ENCODE results near the gene TTL. TPM values are rescaled to one million over a fixed set of nuclear protein-coding genes. Genes with fewer than 3 reads are reported as not detected.

TTL gene
- polyA plus RNA-seq, 1 donor from 2014 or later = 53.8 TPM

DNA sequence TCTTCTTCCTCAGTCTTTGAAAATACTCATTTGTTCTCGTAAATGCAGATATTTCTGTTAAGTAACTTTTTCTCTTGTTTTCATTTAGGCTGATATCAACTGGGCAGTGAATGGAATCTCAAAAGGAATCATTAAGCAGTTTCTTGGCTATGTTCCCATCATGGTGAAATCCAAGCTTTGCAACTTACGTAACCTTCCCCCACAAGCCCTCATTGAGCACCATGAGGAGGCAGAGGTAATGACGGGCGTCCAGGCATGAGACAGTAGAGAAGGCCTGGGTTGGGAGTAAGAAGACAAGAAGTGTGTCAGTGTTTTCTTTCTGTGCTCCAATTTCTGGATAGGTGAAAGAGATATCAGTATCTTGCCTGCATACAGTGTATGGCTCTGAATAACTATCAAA, 65.4 kb downstream of the TTL start:
- H3K9me2 ChIP-seq (ENCODE audit: insufficient read depth, low read length) = no peaks in the 10 kb centered on the region
- no peak overlapping the region for H3K4me3 ChIP-seq (ENCODE audit: low read length)
- no peak overlapping the region for H2AFZ ChIP-seq (ENCODE audit: low read depth, low read length)
- no peak overlapping the region for H3K9ac ChIP-seq (ENCODE audit: low read length)
- no peaks in the 10 kb centered on the region for H3K9me3 ChIP-seq (ENCODE audit: low read length)
- TF ChIP-seq SMC3 (conservative IDR thresholded peaks at IDR 0.05; ENCODE audit: poor library complexity) = no peak
- no peak for TF ChIP-seq TAF1 (IDR thresholded peaks at IDR 0.05; ENCODE audit: low read depth)
- TF ChIP-seq, protein P1, sequence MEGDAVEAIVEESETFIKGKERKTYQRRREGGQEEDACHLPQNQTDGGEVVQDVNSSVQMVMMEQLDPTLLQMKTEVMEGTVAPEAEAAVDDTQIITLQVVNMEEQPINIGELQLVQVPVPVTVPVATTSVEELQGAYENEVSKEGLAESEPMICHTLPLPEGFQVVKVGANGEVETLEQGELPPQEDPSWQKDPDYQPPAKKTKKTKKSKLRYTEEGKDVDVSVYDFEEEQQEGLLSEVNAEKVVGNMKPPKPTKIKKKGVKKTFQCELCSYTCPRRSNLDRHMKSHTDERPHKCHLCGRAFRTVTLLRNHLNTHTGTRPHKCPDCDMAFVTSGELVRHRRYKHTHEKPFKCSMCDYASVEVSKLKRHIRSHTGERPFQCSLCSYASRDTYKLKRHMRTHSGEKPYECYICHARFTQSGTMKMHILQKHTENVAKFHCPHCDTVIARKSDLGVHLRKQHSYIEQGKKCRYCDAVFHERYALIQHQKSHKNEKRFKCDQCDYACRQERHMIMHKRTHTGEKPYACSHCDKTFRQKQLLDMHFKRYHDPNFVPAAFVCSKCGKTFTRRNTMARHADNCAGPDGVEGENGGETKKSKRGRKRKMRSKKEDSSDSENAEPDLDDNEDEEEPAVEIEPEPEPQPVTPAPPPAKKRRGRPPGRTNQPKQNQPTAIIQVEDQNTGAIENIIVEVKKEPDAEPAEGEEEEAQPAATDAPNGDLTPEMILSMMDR (IDR thresholded peaks at IDR 0.05; ENCODE audit: poor library complexity, severe bottlenecking) = no peak
- no peak for TF ChIP-seq RAD21 (conservative IDR thresholded peaks at IDR 0.05)
- TF ChIP-seq, protein P2, sequence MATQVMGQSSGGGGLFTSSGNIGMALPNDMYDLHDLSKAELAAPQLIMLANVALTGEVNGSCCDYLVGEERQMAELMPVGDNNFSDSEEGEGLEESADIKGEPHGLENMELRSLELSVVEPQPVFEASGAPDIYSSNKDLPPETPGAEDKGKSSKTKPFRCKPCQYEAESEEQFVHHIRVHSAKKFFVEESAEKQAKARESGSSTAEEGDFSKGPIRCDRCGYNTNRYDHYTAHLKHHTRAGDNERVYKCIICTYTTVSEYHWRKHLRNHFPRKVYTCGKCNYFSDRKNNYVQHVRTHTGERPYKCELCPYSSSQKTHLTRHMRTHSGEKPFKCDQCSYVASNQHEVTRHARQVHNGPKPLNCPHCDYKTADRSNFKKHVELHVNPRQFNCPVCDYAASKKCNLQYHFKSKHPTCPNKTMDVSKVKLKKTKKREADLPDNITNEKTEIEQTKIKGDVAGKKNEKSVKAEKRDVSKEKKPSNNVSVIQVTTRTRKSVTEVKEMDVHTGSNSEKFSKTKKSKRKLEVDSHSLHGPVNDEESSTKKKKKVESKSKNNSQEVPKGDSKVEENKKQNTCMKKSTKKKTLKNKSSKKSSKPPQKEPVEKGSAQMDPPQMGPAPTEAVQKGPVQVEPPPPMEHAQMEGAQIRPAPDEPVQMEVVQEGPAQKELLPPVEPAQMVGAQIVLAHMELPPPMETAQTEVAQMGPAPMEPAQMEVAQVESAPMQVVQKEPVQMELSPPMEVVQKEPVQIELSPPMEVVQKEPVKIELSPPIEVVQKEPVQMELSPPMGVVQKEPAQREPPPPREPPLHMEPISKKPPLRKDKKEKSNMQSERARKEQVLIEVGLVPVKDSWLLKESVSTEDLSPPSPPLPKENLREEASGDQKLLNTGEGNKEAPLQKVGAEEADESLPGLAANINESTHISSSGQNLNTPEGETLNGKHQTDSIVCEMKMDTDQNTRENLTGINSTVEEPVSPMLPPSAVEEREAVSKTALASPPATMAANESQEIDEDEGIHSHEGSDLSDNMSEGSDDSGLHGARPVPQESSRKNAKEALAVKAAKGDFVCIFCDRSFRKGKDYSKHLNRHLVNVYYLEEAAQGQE (IDR thresholded peaks at IDR 0.05; ENCODE audit: borderline replicate concordance) = no peak
- no peak for TF ChIP-seq EP300 (conservative IDR thresholded peaks at IDR 0.05; ENCODE audit: poor library complexity, severe bottlenecking)
- no peak for TF ChIP-seq MXI1 (conservative IDR thresholded peaks at IDR 0.05; ENCODE audit: poor library complexity, severe bottlenecking)
- no peaks in the 10 kb centered on the region for H4K20me1 ChIP-seq (ENCODE audit: insufficient read depth)
- H3K27me3 ChIP-seq (ENCODE audit: insufficient read depth, low read depth, low read length) = no peaks in the 10 kb centered on the region
- no peak overlapping the region for H3K27ac ChIP-seq (ENCODE audit: low read length)
- H3K36me3 ChIP-seq (ENCODE audit: insufficient read depth, low read length) = peaks cover 3% of the 10 kb centered on the region
- no peak overlapping the region for H3K4me2 ChIP-seq (ENCODE audit: low read length)
- H3F3A ChIP-seq (ENCODE audit: insufficient read depth, low read length, poor library complexity, severe bottlenecking) = no peaks in the 10 kb centered on the region
- peaks cover 14% of the 10 kb centered on the region for H3K79me2 ChIP-seq (replicated peaks; ENCODE audit: insufficient read depth, low read length)

DNA sequence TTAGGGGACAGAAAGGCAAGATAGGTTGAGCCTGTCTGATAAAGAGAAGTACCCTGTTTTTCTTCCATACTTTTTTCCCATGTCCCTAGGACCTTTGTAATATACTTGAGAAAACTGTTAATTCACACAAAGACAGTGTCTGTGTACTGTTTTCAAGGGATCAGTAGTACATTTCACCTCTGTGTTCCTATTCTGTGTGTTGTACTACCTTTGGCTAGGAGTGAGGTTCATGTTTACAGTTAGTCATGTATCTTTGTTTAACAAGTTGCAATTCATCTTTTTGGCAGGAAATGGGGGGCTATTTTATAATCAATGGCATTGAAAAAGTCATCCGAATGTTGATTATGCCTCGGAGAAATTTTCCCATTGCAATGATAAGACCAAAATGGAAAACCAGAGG, 67.0 kb downstream of the TTL start:
- no peaks in the 10 kb centered on the region for H3K9me3 ChIP-seq (ENCODE audit: low read length)
- H3K4me3 ChIP-seq (ENCODE audit: low read length) = no peak overlapping the region
- H3K27ac ChIP-seq (ENCODE audit: low read length) = no peak overlapping the region
- peaks cover 3% of the 10 kb centered on the region for H3K36me3 ChIP-seq (ENCODE audit: insufficient read depth, low read length)
- H3K9ac ChIP-seq (ENCODE audit: low read length) = no peak overlapping the region
- H3F3A ChIP-seq (ENCODE audit: insufficient read depth, low read length, poor library complexity, severe bottlenecking) = no peaks in the 10 kb centered on the region
- no peaks in the 10 kb centered on the region for H3K27me3 ChIP-seq (ENCODE audit: insufficient read depth, low read depth, low read length)
- peaks cover 6% of the 10 kb centered on the region for H3K79me2 ChIP-seq (replicated peaks; ENCODE audit: insufficient read depth, low read length)
- no peaks in the 10 kb centered on the region for H3K9me2 ChIP-seq (ENCODE audit: insufficient read depth, low read length)
- TF ChIP-seq MXI1 (conservative IDR thresholded peaks at IDR 0.05; ENCODE audit: poor library complexity, severe bottlenecking) (no peak), POLR2AphosphoS5 (IDR thresholded peaks at IDR 0.05) (no peak), RAD21 (conservative IDR thresholded peaks at IDR 0.05) (no peak), EZH2 (IDR thresholded peaks at IDR 0.05; ENCODE audit: borderline replicate concordance, insufficient read depth, low read length, poor library complexity, severe bottlenecking) (no peak), SMC3 (conservative IDR thresholded peaks at IDR 0.05; ENCODE audit: poor library complexity) (no peak), TAF1 (IDR thresholded peaks at IDR 0.05; ENCODE audit: low read depth) (no peak), EP300 (conservative IDR thresholded peaks at IDR 0.05; ENCODE audit: poor library complexity, severe bottlenecking) (no peak)
- TF ChIP-seq, protein P1 (IDR thresholded peaks at IDR 0.05; ENCODE audit: poor library complexity, severe bottlenecking) = no peak
- TF ChIP-seq, protein P2 (IDR thresholded peaks at IDR 0.05; ENCODE audit: borderline replicate concordance) = no peak
- no peaks in the 10 kb centered on the region for H4K20me1 ChIP-seq (ENCODE audit: insufficient read depth)
- H3K4me2 ChIP-seq (ENCODE audit: low read length) = no peak overlapping the region
- H2AFZ ChIP-seq (ENCODE audit: low read depth, low read length) = no peak overlapping the region

All from neural cell (in vitro differentiated cells).